ENCODE measurements around the gene XPO5.

The XPO5 gene

DNA sequence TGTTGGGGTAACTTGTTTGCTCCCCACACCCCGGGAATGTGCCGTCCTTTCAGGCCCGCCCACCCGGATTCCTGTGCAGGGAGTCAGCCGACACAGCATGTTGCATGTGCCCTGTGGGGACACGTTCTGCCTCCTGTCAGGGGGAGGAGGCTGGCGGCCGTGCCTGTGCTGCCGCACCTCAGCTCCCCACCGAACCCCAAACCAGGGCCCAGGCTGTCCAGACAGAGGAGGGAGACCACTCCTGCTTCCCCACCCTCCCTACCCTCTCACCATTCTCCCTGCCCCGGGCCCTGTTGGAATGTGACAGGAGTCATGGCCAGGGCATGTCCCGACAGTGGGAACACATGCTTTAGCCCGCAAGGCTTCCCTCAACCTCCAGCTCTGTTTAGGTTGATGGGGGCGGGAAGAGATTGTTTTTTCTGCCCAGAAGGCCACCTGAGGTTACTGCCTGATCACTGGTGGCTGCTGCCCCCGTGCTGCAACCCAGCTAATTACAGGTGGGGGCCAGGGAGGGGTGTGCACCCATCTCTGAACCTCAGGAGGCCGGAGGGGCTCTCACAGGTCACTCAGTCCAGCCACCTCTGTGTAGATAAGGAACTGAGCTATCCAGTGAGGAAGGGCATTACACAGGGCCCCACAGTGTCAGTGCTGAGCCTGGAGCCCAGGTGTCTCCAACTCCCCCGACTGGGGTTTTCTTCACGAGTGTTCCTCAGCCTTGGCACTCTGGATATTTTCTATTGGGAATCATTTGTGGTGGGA is 79.3 kb downstream of the XPO5 start:
- DNase-seq, result no peak

DNA sequence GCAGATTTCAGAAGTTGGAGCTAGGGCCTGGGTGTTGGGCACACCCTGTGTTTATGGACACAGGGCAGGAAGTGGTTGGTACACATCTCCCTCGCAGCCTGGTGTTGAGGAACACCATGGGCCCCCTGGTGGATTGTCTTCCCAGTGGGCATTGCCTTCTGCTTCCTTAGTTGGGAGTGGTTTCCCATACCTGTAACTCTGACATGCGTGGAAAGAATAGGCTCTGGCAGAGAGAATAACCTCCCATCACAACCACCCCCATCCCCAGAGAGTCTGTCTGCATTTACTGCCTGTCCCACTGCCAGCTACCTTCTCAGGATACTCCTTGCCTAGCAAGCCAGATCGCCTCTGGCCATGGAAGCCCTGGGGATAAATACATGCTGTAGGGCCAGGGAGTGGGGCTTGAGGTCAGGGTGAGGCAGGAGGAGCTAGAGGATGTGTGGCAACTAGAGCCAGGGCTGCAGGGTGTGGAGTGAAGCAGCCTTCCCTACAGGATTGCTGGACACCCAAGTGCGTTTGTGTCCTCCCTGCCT is 80.4 kb downstream of the XPO5 start:
- DNase-seq, result no peak

DNA sequence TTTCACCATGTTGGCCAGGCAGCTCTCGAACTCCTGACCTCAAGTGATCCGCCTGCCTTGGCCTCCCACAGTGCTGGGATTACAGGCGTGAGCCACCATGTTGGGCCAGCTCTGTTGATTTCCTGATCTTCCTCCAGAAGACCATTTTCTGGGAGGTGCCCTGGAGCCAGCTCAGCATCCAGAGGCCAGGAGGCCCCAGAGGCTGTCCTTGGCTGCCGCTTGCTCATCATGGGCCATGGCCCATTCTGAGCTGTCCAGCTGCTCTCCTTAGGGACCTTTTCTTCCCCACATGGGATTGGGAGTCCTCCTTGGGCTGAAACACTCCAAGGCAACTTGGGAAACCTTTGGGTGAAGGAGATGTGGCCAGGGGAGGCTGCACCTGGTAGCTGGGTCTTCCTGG is 81.1 kb downstream of the XPO5 start:
- DNase-seq, result no peak

DNA sequence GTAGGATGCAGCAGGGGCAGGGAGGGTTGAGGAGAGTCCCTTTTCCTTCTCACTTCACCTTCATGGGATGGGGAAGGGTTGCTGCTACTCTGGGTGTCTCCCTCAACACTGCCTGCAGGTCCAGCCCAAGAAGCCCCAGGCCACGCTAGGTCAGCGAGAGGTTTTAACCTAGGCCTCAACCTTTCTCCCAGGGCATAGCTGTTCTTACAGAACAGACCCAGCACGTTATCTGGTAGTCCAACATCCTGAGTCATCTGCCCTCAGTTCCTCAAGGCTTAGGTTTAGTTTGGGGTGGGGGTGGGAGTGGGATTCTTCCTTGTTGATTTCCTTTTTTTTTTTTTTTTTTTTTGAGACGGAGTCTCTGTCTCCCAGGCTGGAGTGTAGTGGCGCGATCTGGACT is 81.5 kb downstream of the XPO5 start:
- no peak for DNase-seq

DNA sequence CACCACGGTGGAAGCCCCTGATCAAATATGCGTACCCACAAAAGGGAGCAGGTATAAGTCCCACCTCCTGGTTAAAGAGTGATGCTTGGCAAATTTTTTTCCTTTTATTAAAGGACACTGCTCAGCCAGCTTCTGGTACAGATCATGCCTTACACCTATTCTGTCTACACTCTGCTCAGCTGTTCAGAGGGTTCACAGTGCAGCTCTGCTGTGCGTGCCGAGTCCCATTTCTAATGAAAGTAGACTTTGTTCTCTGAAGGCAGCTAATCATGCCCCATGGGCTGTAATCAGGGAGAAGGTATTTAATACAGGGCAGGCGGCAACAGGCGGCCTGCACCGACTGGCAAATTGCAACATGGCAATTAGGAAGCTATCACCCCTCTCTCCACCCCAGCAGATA is 82.0 kb downstream of the XPO5 start:
- no peak for DNase-seq

DNA sequence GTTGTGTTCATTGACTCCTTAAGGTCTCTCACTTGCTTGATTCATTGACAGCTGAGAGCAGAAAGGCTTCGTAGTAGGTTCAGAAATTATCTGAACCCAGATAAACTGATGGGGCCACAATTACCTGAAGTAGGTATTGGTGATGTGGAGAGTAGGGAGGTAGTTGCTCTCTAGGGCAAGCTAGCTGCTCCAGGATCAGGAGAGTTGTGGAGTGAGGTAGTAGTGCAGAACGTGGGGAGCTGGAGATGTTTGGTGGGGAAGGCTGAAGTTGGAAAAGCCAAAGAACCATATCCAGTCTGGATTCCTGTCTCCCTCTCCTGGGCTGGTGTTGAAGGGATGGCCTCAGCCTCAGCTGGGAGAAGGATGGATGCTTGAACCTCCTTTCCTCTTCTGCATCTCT is 82.6 kb downstream of the XPO5 start:
- no peak for DNase-seq

DNA sequence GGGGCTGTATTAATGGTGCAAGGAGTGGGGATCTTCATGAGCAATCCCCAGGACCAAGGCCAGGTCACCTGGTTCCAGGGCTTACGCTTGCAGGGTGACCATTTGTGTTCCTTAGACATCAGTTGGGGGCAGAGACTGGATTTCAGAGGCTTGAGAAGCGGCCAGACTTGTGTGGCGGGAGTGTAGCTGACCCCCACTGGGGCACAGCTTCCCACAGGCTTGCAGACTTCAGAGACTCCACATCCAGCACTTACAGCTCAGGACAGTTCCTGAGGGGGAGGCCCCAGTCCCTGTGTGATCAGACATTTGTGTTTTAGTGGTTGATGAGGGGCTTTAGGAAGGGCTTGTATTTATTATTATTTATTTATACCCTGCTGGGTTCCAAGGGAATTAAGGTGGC is 83.2 kb downstream of the XPO5 start:
- no peak for DNase-seq

DNA sequence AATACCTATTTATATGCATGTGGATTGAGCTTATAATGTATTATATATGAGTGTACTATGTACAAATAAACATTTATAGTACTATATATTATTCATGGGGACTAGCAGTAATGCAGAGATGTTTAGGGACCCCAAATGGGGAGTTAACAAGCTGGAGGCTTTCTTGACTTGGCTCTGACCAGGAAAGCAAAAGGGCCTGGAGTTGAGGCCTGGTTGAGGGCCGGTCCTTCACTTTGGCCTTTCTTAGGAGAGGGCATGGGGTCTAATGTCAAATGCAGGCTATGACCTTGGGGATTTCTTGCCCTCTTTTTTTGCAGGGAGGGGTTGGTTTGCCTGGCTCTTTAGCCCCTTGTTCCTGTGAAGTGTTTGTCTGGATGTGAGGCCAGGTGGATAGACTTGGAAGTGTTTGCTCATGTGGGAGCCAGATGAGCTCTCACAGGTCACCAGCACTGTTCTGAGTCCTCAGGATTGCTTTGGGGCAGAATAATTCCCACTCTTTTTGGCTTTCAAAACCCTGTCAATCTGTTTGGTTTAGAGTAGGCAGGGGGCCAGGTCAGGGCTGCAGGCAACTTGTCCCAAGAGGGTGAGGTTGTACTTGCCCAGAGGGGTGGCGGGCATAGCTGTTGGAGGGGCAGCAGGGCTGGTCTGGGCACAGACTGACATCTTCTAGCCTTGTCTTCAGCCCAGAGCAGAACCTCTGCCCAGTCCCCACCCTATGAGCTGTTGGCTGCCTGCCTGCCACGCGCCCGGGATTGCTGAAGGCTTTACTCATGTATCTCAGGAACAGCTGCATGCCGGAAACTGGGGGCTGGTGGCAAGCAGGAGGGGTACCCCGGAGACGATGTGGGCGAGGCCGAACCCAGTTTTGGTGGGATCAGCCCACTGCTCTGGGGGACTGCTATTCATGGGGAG is 83.8 kb downstream of the XPO5 start:
- no peak for DNase-seq

DNA sequence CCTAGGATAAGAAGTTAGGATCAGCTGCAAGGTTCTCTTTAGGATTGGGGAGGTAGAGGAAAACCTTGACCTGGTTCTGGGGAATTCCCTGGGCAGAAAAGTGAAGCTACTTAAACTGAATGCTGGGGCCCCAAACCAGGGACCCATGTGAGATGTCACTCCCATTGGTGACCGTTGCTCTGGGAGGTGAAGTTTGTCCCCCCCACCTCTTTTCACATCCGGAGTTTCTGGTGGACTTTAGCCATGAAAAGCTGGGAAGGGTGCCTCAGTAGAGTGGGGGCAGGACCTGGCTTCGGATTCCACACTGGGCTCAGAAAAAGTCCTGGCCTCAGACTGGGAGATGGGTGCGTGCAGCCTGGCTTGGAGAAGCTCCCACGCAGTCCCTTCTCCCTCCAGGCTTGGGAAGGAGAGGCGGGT is 85.3 kb downstream of the XPO5 start:
- no peak for DNase-seq

DNA sequence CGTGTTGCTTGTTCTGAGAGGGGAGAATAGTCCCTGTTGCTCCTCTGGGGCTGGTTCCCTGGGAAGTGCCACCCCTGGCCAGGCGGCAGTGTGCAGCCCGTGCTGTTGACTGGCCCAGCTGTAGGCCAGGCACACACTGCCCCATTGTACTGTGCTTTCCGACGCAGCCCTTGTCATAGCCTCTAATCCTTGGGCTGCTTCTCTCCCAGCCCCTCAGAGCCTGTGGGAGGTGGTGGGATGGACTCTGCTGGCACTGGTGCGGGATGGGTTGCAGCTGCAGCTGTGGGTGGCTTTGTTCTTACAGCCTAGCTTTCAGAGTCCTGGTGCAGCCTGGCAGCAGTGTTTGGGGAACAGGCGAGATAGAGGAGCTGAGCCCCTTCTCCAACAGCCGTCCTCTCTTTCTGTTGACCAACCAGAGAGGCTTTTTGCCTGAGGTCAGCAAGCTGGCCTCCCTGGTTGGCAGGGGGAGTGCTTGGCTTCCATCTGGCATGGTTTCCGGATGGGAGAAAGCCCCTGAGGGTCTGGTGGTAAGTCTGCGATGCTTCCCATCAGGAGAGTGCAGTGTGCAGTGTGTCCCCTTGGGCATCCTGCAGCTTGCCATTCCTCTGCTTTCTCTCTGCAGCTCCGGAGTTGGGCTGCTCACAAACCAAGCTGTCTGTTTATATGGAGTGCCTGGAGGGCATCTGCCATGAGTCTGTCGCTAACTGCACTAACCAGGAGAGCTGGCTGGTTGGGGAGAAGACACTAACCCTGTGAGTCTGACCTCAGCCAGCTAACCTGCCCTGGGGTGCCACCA is 86.4 kb downstream of the XPO5 start:
- no peak for DNase-seq

DNA sequence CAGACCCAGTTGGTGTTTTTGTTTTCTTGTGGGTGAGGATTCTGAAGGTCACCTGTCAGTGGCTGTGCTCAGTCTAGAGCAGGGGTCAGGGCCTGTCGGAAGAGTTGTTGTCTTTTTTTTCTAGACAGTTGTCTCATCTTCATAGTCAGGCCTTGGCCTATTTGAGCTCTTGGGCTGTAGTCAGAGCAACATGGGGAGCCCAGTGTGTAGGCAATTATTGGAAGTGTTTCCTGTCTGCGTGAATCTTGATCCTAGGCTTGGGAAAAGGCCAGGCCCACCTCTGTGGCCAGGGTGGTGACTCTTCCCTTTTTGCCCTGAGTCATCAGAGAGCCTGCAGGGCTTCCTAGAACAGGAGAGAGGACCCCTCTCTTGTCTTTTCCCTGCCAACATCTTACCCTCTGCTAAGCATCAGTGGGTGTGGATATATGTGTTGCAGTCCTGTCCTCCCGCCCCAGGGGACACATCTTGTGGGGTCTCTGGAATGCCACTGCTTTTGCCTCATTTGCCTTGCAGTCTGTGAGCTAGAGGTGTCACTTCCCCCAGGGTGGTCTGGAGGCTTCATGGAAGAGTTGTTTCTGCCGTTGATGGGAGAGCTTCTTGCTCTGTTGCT is 87.1 kb downstream of the XPO5 start:
- DNase-seq, result no peak

DNA sequence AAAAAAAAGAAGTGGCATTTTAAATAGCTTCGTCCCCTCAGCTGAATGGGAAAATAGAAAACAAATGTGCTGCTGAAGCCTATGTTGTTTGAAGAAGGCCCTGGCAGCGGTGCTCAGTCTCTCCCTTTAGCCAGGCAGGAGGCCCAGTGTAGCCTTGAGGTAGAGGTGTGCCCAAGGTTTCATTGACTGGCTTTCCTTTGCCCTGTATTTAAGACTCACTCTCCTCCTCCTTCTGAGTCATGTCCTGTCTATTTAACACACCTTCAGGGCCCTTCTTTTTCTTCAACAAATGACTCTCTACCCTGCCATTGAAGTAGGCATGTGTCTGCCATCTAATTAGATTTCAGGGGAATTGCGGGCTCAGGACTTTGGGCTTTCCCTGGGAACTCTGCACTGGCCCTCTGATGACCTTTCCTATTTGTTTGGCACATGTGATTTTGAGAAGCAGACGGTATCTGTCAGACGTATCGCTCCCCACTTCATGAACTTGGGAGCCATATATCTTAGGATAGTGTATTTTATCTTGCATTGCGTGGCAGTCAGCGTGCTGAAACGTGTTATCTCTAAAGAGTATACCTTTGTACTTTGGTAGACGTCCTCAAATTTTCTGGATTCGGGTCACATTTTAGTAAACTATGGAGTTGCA is 94.1 kb downstream of the XPO5 start:
- no peak for DNase-seq

DNA sequence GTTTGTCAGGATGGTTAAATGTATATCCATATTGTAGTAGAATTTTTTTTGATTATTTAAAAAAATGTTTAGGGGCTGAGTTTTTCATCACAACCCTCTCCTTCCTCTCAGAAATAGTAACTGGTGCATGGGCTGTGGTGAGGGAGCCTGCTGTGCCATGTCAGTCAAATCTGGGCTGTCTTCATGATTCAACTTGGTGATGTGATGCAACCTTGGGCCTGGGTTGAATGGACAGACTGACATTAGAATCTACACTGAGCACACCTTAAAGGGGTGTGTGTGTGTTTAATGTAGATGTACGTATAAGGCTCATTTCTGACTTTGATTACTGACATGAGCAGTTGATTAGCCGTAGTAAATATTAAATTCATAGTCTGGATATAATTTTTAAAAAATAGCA is 94.8 kb downstream of the XPO5 start:
- no peak for DNase-seq

DNA sequence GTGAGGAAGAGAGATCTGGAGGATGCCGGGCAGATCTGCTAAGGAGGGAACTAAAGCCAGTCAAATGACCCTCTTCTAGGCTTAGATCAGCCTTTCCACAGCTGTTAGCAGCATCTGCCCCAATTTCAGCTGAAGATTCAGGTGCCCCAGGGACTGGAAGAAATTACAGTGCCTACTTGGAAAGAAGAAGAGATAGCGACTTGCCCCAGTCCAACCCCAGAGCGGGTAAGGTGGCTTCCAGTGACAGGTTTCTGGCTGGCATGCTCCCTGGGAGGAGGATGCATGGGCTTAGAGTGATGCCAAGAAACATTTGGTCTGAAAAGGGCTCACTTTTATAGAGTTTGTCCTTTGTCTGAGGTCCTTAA is 97.8 kb downstream of the XPO5 start:
- DNase-seq, result no peak

DNA sequence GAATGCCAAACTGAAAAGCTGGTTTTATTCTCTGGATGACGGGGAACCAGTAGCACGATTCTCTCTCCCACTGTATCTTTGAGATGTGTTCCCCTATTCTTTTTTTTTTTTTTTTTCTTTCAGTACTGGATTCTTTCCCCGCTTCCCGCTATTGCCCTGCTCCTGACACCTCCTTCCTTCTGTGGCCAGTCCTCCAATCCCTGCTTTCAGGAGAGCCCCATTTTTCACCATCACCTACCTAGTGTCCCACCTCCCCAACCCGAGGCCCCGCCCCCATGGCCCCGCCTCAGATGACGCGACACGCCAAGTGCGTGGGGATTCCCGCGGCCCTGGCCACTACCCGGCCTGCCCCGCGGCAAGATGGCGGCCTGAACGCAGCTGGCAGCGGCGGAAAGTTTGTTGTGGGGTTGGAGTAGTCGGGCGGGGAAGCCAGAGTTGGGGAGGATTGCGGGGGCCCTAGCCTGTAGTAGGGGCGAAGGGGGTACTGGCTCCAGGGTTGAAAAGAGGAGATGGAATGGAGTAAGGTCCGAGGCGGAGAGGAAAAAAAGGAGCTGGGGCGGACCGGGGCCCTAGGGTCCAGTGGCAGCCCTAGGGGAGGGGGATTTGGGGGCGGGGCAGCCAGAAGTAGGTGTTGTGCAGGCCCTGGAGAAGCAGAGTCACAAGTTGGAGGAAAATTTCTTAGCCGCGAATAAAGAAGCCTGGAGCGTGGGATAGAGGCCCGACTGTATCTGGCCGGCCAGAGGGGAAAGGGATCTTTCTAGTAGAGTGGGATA is 98.4 kb downstream of the XPO5 start, which contains the start of gene TJAP1:
Gene TJAP1, plus strand, starts transcription at position 336 of the 773 bp plus-strand sequence. CDS start 21,432 bp downstream, outside the sequence.
- DNase-seq, result peak; percentile 97

DNA sequence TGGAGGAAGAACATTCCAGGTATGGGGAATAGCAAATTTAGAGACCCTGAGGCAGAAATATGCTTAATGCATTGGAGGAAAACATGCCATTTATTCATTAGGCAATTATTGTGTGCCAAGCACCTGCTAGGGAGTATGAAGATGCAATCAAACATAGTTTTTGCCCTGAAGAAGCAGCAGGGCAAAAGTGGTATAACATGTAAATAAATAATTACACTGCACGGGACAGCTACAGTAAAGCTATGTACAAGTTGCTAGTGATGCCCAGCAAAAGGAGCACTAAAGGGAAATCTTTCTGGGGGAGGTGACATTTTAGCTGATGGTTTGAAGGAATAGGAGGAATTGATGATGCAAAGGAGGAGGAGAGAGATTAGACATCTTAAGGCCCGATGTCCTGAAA is 99.1 kb downstream of the XPO5 start:
- DNase-seq, result no peak

DNA sequence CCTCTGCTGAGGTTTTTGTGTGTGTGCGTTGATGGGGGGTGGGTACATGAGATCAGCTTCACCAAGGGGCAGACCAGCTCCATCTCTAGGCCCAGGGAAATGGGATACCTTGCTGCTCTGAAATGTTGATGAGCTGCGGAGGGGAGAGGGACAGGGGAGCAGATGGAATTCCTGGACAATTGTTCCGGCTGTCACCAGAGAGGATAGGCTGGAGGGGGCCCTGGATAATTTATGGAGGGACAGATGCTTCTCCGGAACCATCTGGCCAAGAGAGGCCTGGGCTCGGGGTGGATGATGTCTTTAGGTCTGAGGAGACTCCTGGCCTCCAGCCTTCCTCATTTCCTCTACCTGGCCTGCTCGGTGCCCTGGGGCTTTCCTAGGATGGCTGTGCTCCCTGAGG is 100.3 kb downstream of the XPO5 start:
- no peak for DNase-seq

DNA sequence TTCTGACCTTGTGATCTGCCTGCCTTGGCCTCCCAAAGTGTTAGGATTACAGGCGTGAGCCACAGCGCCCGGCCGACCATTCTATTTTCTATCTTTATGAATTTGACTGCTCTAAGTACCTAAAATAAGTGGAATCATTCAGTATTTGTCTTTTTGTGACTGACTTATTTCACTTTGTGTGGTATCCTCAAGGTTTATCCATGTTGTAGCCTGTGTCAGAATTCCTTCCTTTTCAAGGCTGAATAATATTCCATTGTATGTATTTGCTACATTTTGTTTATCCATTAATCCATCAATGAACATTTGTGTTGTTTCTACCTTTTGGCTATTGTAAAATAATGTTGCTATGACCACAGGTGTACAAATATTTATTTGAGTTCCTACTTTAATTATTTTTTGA is 103.3 kb downstream of the XPO5 start:
- DNase-seq, result no peak

All from effector CD8-positive, alpha-beta T cell (primary cell).